OCI-M2 (cell line): ENCODE results near the gene HS6ST2.

Experiments
- DNase-seq: peaks from one replicate; lab custom pipeline; 2025; ENCODE audit not compliant: unreplicated experiment; lab: John Stamatoyannopoulos, UW

The HS6ST2 gene

DNA sequence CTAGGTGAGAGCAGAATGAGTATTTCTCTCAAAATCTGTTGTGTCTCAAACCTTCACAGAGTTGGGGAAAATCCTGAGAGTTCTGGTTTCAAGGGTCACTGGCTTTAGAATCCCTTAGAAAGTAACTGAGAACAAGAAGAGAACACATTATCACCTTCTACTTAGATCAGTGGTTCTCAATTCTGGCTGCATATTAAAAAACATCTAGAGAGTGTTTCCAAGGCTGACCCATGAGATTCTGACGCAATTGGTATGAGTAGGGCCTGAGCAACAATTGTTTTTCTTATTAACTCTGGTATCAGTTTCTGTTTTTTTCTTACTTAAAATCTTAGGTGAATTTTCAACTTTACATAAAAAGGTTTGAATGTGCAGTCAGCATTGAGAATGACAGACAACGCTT is 212.8 kb downstream of the HS6ST2 start:
- no peak for DNase-seq

DNA sequence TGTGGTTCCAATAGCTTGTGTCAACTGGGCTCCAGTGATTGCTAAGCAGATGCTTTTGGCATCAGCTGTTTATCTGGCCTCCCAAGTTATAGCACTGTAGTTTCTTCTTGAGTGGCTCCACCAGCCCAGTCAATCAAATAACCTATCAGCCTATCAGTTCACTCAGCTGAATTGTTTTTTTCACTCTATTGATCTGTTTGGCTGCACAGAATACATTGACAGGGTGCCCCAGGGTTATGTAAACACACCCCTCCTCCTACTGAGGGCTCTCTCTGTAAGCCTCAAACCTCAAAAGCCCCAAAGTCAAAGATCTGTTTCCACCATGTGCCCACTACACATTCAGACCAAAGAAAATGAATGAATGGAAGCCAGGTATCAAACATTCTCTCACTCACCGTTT is 214.0 kb downstream of the HS6ST2 start:
- DNase-seq = no peak

DNA sequence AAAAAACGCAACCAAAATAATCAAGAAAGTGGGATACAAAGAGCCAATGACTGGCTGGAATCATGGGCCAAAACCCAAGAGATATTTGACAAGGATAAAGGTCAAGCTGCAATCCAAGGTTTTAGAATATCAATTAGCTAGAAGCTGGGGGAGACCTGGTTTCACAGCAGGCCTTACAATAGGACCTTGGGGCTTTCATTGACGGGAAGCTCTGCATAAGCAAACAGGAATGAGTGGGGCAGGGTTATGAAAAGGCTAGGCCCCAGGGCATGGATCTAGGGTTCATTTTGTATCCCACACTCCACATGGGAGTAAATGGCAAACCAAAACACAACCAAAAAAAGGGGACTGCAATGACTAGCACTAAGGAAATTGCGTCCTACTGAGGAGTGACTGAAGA is 215.3 kb downstream of the HS6ST2 start:
- no peak for DNase-seq

DNA sequence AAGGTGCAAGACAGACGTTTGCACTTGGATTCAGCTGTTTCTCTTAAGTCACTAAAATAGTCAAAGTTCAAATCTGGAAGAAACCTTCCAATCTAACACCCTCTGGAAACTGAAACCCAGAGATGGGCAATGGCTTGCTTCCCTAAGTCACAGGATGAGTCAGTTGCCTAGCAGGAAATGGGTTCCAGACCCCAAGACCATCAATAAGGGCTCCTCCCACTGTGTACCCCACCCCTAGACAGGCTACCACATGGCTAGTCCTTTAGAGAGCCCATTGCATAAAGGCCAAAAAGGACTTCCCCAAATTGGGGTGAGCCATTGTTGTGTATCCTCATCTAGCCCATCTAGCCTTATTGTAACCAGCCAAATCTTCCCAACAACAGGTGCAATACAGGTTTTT is 216.2 kb downstream of the HS6ST2 start:
- no peak for DNase-seq

DNA sequence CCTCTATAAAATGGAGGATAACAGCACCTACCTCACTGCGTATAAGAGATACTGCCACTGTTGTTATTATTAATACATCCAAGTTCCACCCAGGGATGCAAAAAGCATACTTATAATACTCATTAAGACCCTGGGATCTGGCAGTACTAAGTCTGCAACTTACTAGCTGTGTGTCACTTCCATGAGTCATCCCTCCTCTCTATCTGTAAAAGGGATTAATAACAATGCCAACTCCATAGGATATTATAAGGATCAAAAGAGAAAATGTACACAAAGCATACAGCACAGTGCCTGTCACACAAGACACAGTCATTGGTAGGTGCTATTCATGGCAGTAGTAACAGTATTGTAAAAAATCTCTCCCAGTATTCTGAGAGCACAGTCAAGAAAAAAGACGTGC is 216.7 kb downstream of the HS6ST2 start:
- no peak for DNase-seq

DNA sequence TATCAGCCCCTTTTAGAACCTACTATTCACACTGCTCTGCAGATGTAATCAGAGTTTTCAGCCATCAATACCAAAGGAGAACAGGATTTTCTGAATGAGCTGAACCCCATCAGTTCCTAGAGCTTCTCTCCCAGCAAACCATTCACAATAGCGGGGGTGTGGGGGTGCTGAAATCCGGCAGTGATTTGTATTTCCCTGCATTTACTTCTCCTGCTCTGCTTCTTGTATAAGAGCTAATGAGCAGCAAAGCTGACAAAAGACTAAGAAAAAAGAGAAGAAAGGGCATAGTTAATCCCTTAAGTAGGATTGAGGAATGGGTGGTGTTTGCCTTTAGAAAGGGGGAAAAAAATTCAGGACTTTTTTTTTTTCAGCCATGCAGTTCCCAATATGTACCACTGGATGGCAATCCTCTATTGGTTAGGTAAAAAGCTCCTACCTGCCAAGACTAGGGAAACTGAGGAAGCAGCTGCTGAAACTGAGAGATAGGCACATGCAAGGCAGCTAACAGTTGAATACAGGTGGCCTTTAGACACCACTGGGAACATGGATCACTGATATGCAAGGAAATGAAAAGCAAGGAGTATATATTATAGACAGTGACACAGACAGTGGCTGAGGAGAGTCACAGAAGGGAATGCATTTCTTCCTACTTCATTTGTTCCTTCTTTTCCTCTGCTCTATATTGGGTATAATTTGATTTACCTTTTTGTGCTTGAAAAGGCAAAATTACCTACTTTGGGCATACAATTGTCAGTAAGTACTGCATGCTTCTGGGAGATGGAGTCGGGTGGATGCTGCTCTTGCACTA is 217.9 kb downstream of the HS6ST2 start:
- DNase-seq = no peak

DNA sequence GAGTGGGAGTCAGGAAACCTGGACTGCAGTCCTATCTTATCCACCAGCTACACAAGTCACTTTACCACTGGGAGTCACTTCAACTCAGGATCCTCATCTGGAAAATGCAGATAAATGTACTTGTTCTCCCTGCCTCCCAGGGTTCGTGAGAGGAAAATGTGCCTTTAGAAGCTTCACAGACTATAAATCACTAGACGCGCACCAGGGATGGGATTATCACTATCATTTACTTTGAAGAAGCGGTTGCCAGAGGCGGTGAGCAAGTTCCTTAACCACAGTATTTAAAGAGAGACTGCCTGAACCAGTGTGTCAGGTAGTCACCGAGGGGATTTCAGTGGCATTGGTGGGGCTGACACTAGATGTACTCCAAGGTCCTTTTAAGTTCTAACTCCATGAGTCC is 219.5 kb downstream of the HS6ST2 start:
- no peak for DNase-seq

DNA sequence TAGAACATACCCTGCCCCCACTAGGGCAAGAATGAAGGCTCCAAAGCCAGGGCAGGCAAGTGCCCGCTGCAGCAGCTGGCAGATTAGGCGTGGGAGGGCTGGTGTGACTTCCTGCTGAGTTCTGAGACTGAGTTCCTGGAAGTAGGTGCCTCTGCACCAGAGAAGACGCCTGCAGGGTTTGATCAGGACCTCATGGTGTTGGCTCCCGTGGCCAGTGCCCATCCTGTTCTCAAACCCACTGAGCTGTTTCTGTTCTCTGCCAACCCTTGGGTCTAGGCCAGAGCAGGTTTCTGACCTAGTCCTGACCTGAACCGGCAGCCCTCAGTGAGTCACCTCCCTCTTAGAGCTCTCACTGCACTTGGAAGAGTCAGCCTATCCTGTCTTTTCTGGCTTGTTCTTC is 220.7 kb downstream of the HS6ST2 start:
- no peak for DNase-seq

DNA sequence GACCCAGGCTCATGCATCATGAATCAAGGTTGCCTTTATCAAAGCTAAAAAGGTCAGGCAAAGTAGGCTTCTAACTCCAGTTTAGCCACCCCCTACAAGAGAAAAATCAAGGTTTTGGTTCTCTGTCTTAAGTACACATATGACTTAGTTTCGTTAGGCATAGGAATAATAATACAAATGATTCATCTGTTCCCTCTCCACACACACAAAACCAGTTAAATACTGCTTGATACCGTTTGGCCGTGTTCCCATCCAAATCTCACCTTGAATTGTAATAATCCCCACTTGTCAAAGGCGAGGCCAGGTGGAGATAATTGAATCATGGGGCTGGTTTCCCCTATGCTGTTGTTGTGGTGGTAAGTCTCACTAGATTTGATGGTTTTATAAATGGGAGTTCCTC is 226.2 kb downstream of the HS6ST2 start:
- no peak for DNase-seq

DNA sequence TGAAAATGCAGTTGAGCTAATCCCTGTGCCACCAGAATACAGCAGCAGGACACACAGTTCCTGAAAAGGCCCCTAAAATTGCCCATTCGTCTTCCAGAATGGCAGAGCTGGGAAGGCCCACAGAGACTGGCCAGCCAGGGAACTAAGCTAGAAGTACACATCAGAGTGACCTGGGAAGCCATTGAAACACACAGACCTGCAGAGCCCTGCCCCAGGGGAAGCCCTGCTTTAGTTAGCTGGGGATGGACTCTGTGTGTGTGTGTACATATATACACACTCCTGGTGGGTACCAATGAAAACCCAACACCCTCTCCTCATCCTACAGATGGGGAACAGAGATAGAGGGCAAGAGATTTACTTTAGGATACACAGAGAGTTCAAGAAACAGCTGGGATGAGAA is 227.7 kb downstream of the HS6ST2 start:
- DNase-seq = no peak

DNA sequence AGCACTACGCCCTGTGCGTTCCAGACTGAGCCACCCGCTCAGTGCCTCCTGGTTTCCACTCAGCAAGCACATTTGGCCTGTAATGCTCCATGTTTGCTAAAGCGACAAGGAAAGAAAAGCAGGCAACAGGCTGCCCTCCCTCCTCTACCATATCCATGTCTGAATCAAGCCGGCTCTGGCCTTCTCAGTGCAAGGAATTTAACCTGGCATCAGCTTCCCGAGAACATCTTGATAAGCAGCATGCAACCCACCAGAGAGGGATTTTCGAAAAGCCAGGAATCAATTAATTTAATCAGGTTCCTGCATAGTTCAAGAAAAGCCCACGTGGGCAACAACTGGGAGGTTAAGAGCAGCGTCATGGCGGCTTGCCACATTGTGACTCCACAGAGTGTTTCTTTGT is 228.2 kb downstream of the HS6ST2 start:
- DNase-seq = no peak

DNA sequence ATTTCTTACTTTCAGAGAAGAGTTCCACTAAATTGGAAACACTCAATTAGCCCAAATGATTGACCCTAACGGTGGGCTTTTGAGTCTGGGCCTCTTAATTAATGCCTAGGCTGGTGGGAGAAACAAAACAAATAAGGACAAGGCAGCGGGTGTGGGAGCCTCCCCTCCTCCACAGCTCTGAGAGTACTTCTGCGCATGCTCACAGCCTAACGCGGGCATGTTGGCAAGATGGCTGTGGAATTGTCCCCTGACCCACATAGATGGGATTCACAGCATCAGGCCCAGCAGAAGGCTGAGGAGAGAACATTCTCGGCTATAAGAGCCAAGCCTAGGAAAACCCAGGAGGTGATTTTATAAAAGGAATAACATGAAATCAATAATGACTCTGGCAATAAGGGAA is 230.1 kb downstream of the HS6ST2 start:
- DNase-seq = no peak

DNA sequence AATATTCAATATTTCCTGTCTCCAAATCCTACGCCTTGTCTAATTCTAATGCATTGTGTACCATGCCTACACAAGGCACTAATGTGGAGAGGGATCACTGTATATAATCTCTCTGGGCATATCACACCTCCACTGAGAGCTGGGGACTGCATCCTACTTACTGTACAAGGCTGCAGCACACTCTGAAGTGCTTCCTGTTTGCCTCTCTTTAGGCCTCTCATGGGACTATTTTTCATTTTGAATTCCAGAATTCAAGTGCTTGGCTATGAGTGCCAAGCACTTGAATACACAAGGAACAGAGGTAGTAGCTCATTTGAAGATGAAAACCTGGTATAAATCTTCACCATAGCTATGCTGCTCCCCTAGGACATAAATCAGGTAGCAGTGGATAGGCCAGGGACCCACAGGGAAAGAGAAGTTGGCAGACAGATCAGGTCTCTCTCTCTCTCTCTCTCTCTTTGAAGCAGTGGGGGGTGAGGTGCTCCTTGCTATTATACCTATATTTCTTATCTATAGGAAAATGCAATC is 239.9 kb downstream of the HS6ST2 start:
- DNase-seq = no peak

DNA sequence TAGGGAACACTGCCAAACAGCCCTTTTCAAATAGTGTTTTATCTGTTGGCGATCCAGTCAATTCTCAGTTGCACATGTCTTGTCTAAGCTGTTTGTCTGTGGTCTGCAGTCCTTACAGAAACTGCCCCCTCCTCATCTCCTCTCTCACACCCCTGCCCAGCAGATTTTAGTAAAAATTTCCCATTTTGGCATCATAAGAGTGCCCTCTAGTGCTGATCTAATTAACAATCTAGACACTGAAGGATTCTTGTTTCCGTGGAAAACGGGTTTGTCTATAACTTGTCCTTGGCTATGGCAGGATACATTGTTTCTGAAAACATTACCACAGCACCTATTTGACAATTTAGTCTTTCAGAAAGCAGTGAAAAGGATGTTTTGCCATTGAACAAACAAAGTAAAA is 242.4 kb downstream of the HS6ST2 start:
- DNase-seq = no peak

DNA sequence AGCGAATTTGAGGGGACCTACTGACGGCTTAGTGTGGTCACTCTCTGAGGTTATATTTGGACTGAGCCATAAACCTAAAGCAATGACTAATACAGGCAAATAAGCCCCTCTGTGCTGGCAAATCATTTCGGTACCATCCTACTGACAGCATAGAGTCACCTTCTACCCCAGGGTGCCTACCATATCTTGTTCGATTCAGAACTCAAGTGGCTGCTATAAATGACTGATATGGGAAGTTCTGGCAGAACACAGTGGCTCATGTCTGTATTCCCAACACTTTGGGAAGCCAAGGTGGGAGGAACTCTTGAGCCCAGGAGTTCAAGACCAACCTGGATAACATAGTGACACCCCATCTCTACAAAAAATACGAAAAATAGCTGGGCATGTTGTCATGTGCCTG is 243.5 kb downstream of the HS6ST2 start:
- no peak for DNase-seq

DNA sequence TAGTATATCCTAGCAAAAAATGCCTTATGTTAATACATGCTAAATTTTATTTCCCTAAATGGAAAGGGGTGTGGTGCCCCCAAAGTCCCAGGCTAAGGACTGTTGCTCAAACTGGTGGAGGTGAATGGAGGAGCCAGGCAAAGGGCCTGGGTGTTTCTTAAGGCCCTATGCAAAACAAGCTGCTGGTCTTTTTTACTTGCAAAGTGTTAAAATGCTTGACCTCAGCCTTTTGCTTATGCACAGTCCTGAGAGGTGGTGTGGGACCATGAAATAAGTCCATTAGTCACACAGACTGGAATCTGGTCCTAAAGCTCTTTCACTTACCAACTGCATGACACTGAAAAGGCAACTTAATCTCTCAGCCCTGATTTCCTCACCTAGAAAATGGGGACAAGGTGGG is 246.1 kb downstream of the HS6ST2 start:
- no peak for DNase-seq

DNA sequence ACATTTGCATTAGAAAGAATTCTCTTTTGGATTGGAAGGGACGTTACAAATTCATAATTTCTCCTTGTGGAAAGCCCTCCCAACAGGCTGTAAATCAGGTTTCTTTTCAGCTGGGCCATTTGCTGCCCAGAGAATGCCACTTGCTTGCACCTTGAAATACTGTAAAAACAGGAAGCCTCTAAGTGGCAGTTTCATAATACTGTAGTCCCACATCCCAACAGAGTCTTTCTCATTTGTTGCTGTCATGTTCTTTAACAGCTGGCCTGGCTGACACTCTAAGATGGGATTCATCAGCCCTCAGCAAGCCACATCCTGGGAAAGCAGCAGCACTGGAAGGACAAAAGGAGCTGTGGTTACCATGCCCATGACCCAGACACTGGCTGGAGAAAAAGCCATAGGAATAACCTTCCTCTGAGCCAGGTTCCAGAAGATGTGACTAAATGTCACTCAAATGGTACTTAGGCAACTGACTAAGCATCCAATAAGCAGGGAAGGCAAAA is 247.7 kb downstream of the HS6ST2 start:
- DNase-seq = no peak

DNA sequence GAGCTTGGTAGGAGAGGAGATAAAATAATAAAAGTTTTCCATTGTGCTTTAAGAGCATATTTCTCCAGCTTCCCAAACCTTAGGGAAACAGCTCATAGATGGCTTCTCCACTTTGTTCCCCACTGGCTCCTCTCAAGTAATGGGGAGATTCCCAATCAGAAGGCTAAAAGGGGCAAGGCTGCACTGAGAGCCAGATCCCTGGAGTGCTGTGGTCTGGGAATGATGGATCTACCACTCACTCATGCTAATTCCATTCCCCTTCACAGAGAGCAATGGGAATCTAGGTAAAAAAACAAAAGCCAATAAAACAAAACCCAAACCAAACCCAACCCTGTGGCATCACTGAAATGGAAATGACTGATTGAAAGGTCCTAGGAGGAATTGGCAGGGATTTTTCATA is 249.9 kb downstream of the HS6ST2 start:
- DNase-seq = no peak

DNA sequence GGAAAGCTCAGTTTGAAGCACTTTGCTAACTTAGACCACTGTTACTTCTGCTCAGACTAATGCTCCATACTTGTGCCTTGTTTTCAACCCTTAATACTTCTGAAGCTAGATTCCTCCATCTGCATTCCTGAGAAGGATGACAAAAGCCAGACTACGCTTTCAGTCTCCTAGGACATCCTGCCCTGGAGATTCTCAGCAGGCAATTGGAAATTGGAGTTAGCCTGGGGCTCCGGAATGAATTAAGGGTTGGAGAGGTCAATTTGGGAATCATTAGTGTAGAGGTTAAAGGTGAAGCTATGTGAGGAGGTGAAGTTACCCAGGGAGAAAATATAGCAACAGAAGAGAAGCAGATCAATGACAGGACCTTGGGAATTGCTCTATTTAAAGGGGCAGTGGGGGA is 253.7 kb downstream of the HS6ST2 start:
- no peak for DNase-seq

DNA sequence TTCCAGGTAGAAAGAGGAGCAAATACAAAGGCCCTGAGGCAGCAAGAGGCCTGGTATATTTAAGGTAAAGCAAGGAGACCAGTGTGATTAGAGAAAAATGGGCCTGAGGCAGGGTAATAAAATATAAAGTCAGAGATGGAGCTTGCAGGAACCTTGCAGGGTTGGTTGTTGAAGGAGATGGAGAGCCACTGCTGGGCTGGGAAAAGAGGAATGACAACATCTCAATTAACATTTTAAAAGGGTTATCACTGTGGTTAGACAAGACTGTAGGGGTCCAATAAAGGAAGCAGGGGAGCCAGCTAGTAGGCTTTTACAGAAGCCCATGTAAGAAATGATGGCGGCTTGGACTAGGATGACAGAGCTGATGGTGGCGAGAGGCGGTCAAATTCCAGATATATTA is 264.0 kb downstream of the HS6ST2 start:
- no peak for DNase-seq

DNA sequence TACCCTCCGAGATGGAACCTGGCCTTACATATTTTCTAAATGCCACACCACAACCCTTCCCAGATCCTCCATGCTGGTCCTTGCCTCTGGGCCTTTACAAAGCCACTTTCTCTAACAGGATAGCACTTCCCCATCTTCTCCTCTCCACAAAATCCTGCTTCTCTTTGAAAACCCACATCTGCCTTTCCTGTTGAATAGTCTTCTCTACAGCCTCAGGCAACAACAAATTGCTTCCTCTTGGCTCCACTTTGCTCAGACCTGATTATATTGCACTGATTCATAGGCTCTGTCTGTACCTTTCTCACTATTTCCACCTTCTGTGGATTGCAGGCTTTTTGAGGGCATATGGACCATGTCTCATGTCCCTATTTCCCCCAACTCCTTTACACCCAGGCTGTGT is 265.9 kb downstream of the HS6ST2 start:
- no peak for DNase-seq

DNA sequence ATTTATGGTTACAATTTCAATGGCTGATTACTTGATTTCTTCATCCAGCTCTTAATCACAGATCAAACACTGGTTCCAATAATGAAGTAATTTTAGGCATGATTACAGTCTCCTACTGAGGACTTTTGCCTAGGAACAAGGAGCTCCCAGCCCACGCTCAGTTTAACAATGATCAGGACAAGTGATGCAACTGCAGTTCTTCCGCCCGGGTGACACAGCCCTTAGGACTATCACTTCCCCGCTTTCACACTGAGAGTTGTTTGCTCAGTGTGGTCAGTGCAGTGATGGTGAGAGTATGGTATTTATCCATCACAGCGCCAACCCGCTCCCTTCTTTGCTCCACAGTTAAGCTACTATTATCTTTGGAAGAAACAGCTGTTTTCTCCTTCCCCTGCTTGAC is 266.4 kb downstream of the HS6ST2 start:
- no peak for DNase-seq
